PFSK-1 (cell line): ENCODE results near the gene UTP3.

Experiments used
- POLR2AphosphoS5 ChIP-seq: IDR thresholded peaks from 2 replicates; pipeline ENCODE4 v1.6.1; 2012; ENCODE audit warnings: low read depth, mild to moderate bottlenecking, control low read depth, low read length, moderate library complexity
- REST ChIP-seq, 2 experiments: IDR thresholded peaks; 2 replicates each; pipeline versions ENCODE4 v1.6.1 to v1.8.0; 2011 to 2012; ENCODE audit warnings: low read depth in 2 of 2, low read length in 2 of 2, control low read depth in 1 of 2, inconsistent platforms in 1 of 2, mild to moderate bottlenecking in 1 of 2, moderate library complexity in 1 of 2; ENCODE audit not compliant: insufficient read depth in 1 of 2
- SIN3A ChIP-seq: IDR thresholded peaks from 2 replicates; pipeline ENCODE4 v1.6.1; 2012; ENCODE audit warnings: mild to moderate bottlenecking, low read length, moderate library complexity, borderline replicate concordance; ENCODE audit not compliant: insufficient read depth
- TAF1 ChIP-seq: IDR thresholded peaks from 2 replicates; pipeline ENCODE4 v1.6.1; 2012; ENCODE audit warnings: low read length, control low read depth, borderline replicate concordance; ENCODE audit not compliant: insufficient read depth

- TF ChIP-seq REST (IDR thresholded peaks at IDR 0.05; ENCODE audit: insufficient read depth in 1 of 2, low read depth in 2 of 2, low read length in 2 of 2) (no peak), TAF1 (no peak), POLR2AphosphoS5 (no peak), SIN3A (no peak)
Measured at GRCh38 chr4:70670332-70671014, 17.9 kb upstream of the UTP3 start.
